Measurements from ENCODE around the gene OR5H15.
"Not testable (repeated sequence)": the region's sequence is repeated elsewhere in the genome, so short reads cannot be mapped to it uniquely, and the experiment has no call there.

Gene OR5H15

DNA sequence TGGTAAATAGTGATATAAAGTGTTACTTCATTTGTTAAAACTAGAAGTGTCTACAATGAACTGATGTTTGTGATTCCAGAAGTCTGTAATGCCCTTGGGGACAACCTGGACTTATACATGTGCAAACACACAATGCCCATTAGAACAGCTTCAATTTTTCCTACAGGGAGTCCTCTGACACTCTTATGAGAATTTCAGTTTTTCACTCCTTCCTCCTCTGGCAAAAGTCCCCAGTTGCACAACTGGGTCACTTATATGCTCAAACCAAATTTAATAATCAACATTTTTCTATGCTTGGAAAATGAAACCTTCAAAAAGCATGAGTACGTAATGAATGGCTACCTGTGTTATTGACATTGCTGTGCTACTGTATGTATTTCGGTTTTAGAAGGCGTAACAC is at the start of gene OR5H15:
Gene OR5H15, plus strand, starts transcription at position 301 of the 400 bp plus-strand sequence. CDS start 2,004 bp downstream, outside the sequence.
- DNase-seq, result no peak

DNA sequence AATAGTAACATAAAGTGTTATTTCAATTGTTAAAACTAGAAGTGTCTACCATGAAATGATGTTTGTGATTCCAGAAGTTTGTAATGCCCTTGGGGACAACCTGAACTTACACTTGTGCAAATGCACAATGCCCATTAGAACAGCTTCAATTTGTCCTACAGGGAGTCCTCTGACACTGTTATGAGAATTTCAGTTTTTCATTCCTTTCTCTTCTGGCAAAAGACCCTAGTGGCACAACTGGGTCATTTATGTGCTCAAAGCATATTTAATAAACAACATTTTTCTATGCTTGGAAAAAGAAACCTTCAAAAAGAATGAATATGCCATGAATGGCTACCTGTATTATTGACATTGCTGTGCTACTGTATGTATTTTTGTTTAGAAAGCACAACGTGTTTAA is 36.1 kb upstream of the OR5H15 start, which contains the start of gene OR5H1:
Gene OR5H1, plus strand, starts transcription at position 301 of the 400 bp plus-strand sequence. CDS start 1,977 bp downstream, outside the sequence.
- no peak for DNase-seq

DNA sequence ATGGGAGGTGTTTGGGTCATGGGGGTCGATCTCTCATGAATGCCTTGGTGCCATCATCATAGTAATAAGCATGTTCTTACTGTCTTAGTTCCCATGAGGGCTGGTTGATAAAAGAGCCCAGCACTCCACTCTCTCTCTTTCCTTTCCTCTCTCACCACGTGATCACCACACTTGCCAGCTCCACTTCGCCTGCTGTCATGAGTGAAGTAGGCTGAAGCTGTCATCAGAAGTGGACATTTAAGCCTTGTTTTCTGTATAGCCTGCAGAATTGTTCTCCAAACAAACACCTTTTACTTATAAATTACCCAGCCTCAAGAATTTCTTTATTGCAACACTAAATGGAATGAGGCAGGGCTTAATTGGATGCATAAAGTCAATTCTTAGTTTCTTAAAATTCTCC is 29.9 kb upstream of the OR5H15 start:
- DNase-seq, result no peak

DNA sequence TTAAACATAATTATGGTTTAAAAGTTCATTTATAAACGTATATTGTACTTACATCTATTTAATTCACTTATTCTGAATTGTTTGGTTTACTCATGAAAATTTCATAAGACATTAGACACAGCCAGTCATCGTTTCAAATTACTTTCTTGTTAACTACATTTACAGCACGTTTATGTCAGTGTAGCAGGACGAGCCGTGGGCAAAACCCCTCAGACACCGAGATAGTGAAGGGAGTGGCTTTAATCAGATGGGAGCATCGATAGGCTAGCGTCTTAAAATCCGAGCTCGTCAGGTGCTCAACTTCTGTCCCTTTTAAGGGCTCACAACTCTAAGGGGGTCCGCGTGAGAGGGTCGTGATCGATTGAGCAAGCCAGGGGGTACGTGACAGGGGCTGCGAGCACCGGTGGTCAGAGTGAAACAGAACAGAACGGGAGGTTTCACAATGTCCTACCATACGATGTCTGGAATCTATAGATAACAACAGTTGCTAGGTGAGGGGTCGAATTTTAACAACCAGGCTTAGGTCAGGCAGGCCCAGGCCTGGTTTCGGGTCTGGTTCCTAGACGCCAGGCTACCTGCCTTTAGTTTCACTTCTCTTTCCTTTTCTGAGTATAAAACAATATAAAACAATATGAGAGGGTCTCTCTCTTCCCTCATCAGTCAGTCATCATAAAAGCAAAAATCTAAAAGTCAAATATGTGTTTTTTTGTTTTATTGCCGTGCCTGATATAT is 28.5 kb upstream of the OR5H15 start:
- not testable (repeated sequence) for DNase-seq

DNA sequence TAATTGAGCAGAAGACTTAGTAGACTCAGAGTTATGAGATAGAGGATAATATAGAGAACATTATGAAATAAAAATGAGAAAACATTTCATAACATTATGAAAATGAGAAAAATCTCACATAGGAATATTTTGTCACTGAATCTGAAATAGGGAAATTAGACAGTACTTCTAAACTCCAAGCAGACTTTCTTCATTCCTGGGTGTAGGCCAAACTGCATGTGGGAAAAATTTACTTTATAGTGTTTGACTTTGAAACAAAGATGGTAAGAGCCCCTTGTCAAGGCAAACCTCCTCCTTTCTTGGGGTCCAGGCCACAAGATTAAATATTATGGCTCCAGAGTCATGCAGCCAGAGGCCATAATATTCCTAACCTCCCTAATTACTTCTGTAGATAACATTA is 26.0 kb upstream of the OR5H15 start:
- no peak for DNase-seq

DNA sequence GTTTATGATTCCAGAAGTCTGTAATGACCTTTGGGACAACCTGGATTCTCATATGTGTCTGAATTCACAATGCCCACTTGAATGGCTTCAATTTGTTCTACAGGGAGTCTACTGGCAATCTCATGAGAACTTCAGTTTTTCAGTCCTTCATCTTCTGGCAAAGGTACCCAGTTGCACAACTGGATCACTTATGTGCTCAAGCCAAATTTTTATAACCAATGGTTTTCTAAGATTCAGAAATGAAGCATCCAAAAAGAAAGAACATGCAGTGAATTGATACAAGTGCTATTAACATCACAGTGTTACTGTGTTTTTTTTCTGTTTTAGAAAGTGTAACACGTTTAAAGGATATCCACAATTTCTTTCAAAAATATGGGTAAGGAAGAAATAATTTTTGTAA is 19.3 kb upstream of the OR5H15 start, which contains the start of gene OR5H14:
Gene OR5H14, plus strand, starts transcription at position 301 of the 400 bp plus-strand sequence. CDS start 1,907 bp downstream, outside the sequence.
- no peak for DNase-seq

DNA sequence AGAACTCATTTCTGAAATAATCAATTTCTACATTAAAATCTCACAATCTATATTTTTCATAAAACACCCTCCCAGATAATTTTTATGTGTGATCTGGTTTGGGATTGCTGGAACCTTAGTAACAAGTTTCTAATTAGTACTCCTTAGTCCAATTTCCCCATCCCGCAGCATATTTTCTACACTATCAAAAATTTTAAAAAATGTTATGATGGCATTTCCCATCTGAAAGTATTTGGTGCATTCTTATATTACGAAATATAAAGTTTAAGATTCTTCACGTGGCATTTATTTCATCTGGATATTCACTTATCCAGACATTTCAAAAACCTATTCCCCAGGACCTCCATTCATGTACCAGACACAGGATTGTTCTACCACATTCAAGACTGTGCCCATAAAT is 17.7 kb upstream of the OR5H15 start:
- no peak for DNase-seq

DNA sequence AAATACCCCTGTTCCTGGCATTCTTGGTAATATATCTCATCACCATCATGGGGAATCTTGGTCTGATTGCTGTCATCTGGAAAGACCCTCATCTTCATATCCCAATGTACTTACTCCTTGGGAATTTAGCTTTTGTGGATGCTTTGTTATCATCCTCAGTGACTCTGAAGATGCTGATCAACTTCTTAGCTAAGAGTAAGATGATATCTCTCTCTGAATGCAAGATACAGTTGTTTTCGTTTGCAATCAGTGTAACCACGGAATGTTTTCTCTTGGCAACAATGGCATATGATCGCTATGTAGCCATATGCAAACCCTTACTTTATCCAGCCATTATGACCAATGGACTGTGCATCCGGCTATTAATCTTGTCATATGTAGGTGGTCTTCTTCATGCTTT is 17.0 kb upstream of the OR5H15 start:
- not testable (repeated sequence) for DNase-seq

DNA sequence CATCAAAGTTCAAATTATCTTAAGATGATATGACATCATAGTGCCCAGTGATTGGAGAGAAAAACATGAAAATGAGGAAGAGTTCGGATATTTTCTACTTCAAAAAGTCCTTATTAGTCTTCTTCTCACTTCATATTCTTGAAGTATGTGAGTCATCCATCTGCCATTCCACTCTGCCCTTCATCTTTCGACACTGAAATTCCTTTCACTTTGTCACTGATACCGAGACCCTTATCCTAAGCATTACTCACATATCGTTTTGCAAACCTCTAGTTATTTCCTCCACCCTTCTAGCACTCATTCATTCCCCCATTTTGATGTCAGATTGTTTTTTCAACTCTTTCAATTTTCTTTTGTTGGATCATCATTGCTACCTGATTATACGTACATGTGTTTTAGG is 15.3 kb upstream of the OR5H15 start:
- DNase-seq, result no peak

DNA sequence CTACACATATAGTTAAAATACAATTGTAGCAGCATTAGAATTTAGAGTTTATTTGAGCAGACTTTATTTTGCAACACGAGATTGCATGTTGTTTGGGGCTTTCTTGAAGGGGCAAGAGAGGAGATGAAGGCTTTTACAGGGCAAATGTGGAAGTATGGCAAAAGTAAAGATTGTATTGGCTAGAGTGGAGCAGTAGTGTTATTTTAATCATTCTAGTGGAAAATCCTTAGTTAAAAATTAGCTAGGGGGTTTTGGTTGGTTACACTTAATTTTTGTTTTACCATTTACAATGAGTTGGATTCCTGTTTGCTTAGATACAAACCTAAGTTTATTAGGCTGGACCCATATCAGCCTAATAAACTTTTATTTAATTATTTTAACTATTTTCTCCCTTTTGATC is 4.6 kb downstream of the OR5H15 start:
- DNase-seq, result no peak

DNA sequence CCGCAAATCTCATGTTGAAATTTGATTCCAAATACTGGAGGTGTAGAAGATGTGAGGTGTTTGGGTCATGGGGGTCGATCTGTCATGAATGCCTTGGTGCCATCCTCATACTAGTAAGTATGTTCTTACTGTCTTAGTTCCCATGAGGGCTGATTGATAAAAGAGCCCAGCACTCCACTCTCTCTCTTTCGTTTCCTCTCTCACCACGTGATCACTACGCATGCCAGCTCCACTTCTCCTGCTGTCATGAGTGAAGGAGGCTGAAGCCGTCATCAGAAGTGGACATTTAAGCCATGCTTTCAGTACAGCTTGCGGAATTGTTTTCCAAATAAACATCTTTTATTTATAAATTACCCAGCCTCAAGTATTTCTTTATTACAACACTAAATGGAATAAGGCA is 6.1 kb downstream of the OR5H15 start:
- DNase-seq, result no peak

DNA sequence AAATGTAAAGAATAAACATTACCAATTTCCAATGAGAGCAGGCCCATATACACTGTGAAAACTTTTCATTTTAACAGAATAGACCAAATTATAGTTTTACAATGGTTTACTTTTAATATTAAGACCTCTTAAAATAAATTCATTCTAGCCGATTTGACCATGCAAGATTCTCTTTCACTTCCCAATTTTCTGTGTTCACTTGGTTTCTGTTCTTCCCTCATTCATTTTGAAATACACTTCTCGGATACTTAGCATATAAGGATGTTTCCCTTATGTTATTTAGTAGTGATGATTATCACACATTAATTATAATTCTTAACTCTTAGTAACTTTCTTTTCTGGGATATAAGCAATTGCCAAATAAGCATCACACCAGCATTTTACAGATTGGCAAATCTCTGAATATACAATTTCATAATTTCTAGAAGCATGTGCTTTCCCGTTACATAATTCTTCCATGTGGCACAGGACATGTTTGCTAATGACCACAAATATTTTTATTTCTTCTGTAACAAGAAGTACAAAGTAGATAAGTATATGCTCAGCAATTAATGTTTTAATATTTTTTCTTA is 13.9 kb downstream of the OR5H15 start:
- no peak for DNase-seq

DNA sequence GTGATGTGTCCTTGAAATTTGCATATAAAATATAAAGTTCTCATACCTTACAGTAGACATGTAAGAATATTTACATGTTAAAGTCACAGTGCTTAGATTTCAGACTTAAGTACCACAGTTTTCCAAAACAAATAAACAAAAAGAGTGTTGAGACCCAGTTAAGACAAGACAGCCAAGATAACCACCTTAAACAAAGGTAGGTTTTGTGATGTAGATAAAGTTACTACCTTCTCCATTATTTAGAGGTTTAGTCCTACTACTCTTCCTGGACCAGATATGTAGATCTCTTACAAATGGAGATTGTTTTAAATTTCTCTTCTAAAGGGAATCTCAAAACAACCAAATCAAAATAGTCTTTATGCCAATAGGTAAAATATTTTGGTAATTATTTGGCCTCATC is 15.7 kb downstream of the OR5H15 start:
- DNase-seq, result no peak

DNA sequence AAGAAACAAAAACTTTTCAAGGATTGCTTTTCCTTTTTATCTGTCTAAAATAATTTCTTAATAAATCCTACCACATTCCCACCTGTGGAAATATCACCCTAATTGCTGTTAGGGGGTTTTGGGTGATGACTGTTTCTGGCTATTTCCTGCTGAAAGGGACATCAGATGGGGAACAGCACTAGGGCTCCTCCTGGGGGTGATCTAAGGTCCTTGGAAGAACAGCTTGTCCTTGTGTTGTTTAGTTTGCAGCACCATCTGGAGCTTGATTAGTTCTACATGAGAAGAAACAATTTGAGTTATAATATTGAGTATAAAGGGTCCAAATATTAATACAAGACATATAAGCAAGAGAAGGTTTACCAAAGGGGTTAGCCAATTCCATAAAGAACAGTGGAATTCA is 18.7 kb downstream of the OR5H15 start:
- DNase-seq, result peak; percentile 2

DNA sequence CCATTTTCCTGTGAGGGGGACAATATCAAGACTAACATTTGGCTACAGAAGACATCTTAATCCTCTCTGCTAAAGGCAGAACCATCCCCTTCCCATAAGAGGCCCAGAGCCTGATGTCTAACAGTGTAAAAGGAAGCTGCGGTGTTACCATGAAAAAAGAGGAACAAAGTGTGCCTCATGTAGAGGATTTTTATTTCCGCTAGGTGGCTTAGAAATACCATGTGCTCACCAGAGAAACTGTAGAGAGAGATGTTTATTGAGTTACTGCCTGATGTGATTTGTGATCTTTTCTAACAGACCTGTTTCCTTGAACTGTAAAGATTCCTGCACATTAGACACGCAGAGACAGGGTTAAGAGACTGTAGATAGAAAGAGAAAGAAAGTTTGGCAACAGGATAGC is 22.0 kb downstream of the OR5H15 start:
- DNase-seq, result peak; percentile 52

DNA sequence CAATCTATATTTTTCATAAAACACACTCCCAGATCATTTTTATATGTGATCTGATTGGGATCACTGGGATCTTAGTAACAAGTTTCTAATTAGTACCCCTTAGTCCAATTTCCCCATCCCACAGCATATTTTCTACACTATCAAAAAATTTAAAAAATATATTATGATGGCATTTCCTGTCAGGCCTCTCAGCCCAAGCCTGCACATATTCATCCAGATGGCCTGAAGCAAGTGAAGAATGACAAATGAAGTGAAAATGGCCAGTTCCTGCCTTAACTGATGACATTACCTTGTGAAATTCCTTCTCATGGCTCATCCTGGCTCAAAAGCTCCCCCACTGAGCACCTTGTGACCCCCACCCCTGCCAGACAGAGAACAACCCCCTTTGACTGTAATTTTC is 24.4 kb downstream of the OR5H15 start:
- DNase-seq, result not testable (repeated sequence)

DNA sequence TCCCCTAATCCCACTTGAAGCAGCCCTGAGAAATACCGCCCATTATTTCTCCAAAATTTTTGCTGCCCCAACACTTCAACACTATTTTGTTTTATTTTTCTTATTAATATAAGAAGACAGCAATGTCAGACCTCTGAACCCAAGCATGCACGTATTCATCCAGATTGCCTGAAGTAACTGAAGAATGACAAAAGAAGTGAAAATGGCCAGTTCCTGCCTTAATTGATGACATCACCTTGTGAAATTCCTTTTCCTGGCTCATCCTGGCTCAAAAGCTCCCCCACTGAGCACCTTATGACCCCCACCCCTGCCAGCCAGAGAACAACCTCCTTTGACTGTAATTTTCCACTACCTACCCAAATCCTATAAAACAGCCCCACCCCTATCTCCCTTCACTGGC is 29.8 kb downstream of the OR5H15 start:
- not testable (repeated sequence) for DNase-seq

DNA sequence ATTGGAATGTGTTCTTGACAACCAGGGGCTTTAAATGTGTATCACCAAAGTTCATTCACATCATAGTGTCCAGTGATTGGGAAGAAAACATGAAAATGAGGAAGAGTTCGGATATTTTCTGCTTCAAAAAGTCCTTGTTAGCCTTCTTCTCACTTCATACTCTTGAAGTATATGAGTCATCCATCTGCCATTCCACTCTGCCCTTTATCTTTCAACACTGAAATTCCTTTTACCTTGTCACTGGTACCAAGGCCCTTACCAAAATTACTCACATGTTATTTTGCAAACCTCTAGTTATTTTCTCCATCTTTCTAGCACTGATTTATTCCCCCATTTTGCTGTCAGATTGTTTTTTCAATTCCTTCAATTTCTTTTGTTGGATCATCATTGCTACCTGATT is 32.5 kb downstream of the OR5H15 start:
- DNase-seq, result no peak

DNA sequence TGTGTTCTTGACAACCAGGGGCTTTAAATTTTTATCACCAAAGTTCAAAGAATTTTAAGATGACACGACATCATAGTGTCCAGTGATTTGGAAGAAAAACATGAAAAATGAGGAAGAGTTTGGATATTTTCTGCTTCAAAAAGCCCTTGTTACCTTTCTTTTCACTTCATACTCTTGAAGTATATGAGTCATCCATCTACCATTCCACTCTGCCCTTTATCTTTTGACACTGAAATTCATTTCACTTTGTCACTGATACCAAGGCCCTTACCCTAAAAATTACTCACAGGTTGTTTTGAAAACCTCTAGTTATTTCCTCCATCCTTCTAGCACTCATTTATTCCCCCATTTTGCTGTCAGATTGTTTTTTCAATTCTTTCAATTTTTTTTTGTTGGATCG is 42.7 kb downstream of the OR5H15 start:
- no peak for DNase-seq

DNA sequence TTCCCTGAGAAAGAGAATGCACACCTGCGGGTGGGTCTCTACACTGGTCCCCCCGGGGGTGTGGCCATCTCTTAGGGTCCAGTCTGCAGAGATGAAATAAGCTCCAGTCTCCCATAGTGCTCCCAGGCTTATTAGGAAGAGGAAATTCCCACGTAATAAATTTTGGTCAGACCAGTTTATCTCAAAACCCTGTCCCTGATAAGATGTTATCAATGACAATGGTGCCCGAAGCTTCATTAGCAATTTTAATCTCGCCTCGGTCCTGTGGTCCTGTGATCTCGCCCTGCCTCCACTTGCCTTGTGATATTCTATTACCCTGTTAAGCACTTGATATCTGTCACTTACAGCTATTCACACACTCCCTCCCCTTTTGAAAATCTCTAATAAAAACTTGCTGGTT is 46.8 kb downstream of the OR5H15 start:
- DNase-seq, result no peak

DNA sequence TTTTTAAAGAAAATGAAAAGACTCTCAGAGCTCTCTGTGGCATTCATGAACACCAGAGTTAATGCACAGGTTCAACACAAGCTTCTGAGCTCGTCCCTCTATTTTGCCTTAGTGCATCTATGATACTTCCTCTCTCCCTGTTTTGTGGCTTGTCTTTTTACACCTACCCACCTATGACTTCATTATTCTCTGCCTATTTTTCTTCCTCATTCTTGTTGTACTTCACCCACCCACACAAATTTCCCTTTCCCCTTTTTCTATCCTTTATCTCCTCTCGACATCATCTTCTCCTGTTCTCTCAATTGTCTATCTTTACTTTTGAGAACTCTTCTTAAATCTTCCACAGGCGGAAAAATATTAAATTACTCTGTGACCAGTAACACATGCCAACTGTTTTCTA is 48.6 kb downstream of the OR5H15 start:
- DNase-seq, result no peak

Data from hematopoietic multipotent progenitor cell treated with erythropoietin and hydrocortisone succinate and interleukin-3 and kit ligand, for 4 days (in vitro differentiated cells).